ENCODE results near the gene FAM83C.

The FAM83C gene

GRCh38 chr20:35299780-35300179 lies 7.6 kb upstream of the FAM83C start:
- no peak for DNase-seq (ENCODE audit: low spot score)

GRCh38 chr20:35298264-35298663 lies 6.0 kb upstream of the FAM83C start:
- DNase-seq (ENCODE audit: low spot score), result no peak

GRCh38 chr20:35297740-35298139 lies 5.5 kb upstream of the FAM83C start:
- no peak for DNase-seq (ENCODE audit: low spot score)

GRCh38 chr20:35297155-35297554 lies 4.9 kb upstream of the FAM83C start:
- DNase-seq (ENCODE audit: low spot score), result peak; percentile 51

- no peak for DNase-seq (ENCODE audit: low spot score)
Observed at GRCh38 chr20:35296101-35296554, 3.9 kb upstream of the FAM83C start.

GRCh38 chr20:35295674-35296073 lies 3.4 kb upstream of the FAM83C start:
- no peak for DNase-seq (ENCODE audit: low spot score)

GRCh38 chr20:35295058-35295457 lies 2.8 kb upstream of the FAM83C start:
- no peak for DNase-seq (ENCODE audit: low spot score)

- DNase-seq (ENCODE audit: low spot score), result no peak
Observed at GRCh38 chr20:35294293-35294685, 2.1 kb upstream of the FAM83C start.

GRCh38 chr20:35293303-35294292 lies 1.4 kb upstream of the FAM83C start:
- no peak for DNase-seq (ENCODE audit: low spot score)

GRCh38 chr20:35292504-35293285 lies 470 bp upstream of the FAM83C start:
- DNase-seq (ENCODE audit: low spot score), result no peak

GRCh38 chr20:35290887-35291417 lies 1.3 kb downstream of the FAM83C start:
- no peak for DNase-seq (ENCODE audit: low spot score)

- DNase-seq (ENCODE audit: low spot score), result no peak
Observed at GRCh38 chr20:35290186-35290886, 1.9 kb downstream of the FAM83C start.

GRCh38 chr20:35288325-35289060 lies 3.7 kb downstream of the FAM83C start:
- DNase-seq (ENCODE audit: low spot score), result no peak

- no peak for DNase-seq (ENCODE audit: low spot score)
Observed at GRCh38 chr20:35287509-35288324, 4.5 kb downstream of the FAM83C start.

- DNase-seq (ENCODE audit: low spot score), result no peak
Observed at GRCh38 chr20:35286899-35287508, 5.2 kb downstream of the FAM83C start.

- DNase-seq (ENCODE audit: low spot score), result no peak
Observed at GRCh38 chr20:35286077-35286898, 5.9 kb downstream of the FAM83C start.

- no peak for DNase-seq (ENCODE audit: low spot score)
Observed at GRCh38 chr20:35285806-35286076, 6.5 kb downstream of the FAM83C start.

- DNase-seq (ENCODE audit: low spot score), result no peak
Observed at GRCh38 chr20:35284992-35285805, 7.0 kb downstream of the FAM83C start.

All from AG08396 (cell line).